Lung (tissue), 12 donors: ENCODE results near the gene FRYL. TPM values are rescaled to one million over a fixed set of nuclear protein-coding genes. Genes with fewer than 3 reads are reported as not detected.
"Not testable (repeated sequence)": the region's sequence is repeated elsewhere in the genome, so short reads cannot be mapped to it uniquely, and the experiment has no call there.

Experiments used
- ATAC-seq: fragments of 200-7000 bp; cut with Tn5 transposase; one replicate; pipeline ENCODE4 v1.9.1; 2020; ENCODE audit warnings: moderate number of reproducible peaks; ENCODE audit not compliant: insufficient read depth, low FRiP score
- DNase-seq, 3 donors: peaks; one replicate each; pipeline ENCODE4 v3.0.0-alpha.2; 2013 to 2017
- H3K27ac ChIP-seq, 2 donors: one replicate each; pipeline ENCODE4 v1.5.1; 2013; ENCODE audit warnings: mild to moderate bottlenecking in 2 of 2, moderate library complexity in 2 of 2, control low read depth in 1 of 2, inconsistent platforms in 1 of 2, low read depth in 1 of 2, low read length in 1 of 2
- H3K27me3 ChIP-seq, 3 donors: one replicate each; pipeline ENCODE4 v1.5.1; 2013; ENCODE audit warnings: low read length in 2 of 3; ENCODE audit not compliant: control insufficient read depth in 3 of 3, insufficient read depth in 3 of 3
- H3K36me3 ChIP-seq, 4 donors: one replicate each; pipeline ENCODE4 v1.5.1; 2013; ENCODE audit warnings: low read length in 4 of 4, mild to moderate bottlenecking in 1 of 4, moderate library complexity in 1 of 4; ENCODE audit not compliant: control insufficient read depth in 4 of 4, insufficient read depth in 4 of 4
- H3K4me1 ChIP-seq, 5 donors: one replicate each; pipeline ENCODE4 v1.5.1; 2013; ENCODE audit warnings: low read length in 5 of 5, mild to moderate bottlenecking in 2 of 5, moderate library complexity in 1 of 5; ENCODE audit not compliant: control insufficient read depth in 5 of 5, insufficient read depth in 5 of 5
- H3K4me3 ChIP-seq: one replicate; pipeline ENCODE4 v1.5.1; 2013; ENCODE audit warnings: mild to moderate bottlenecking, control low read depth, moderate library complexity
- H3K9ac ChIP-seq, 2 donors: one replicate each; pipeline ENCODE4 v1.5.1; 2013; ENCODE audit warnings: low read length in 2 of 2, control low read depth in 1 of 2; ENCODE audit not compliant: insufficient read depth in 1 of 2
- H3K9me3 ChIP-seq, 4 donors: one replicate each; pipeline ENCODE4 v1.5.1; 2013; ENCODE audit warnings: low read length in 3 of 4, mild to moderate bottlenecking in 1 of 4, moderate library complexity in 1 of 4; ENCODE audit not compliant: control insufficient read depth in 4 of 4, insufficient read depth in 3 of 4
- CTCF ChIP-seq: IDR thresholded peaks from 2 replicates; pipeline ENCODE4 v1.5.1; 2012; ENCODE audit warnings: mild to moderate bottlenecking; ENCODE audit errors: control extremely low read depth, extremely low read depth
- WGBS, 2 donors: extraction: QIAGEN DNeasy Blood & Tissue Kit; methylation state at CpG; one replicate each; pipeline ENCODE4 v1.1.7; 2013; 5-methylcytosine and 5-hydroxymethylcytosine counted together
- polyA plus RNA-seq, 2 donors: library from polyadenylated mRNA; stranded (reverse); fragments of 200-250 nt; gene quantifications; one replicate each; pipeline ENCODE4 v1.2.1, GENCODE V29; 2013
- total RNA-seq, 2 donors: library from RNA; depleted of rRNA in 1 of 2; stranded (reverse); fragments of >200 nt in 1 of 2; gene quantifications; one replicate each; pipeline ENCODE4 v1.2.1, GENCODE V29; 2014 to 2021
- donor health status: control.
- donor health status: control.
- donor health status: Bipolar disorder and iron deficiency.
- donor health status: healthy.
- donor health status: DM: yes; HTN: yes; CAD: no.

FRYL gene
- total and polyA plus RNA-seq, 4 donors = 12.6 to 188 (median 31.7) TPM

- H3K4me1 ChIP-seq = peaks cover 0 to 5% (median under 1%) of the 10 kb centered on the region in 5 donors
- H3K9ac ChIP-seq = no peak overlapping the region
- H3K27ac ChIP-seq = no peak overlapping the region
- 96 to 97% methylated on average over 2 of the region's 2 CpGs for WGBS, 2 donors
- DNase-seq (no peak), ATAC-seq (no peak)
- H3K9me3 ChIP-seq = no peaks in the 10 kb centered on the region
- no peak overlapping the region for H3K4me3 ChIP-seq
- no peaks in the 10 kb centered on the region for H3K27me3 ChIP-seq
- no peak for TF ChIP-seq CTCF
- H3K36me3 ChIP-seq = no peaks in the 10 kb centered on the region
Measured at GRCh38 chr4:48720459-48720858, 59.6 kb downstream of the FRYL start.

GRCh38 chr4:48718818-48719465 is 61.1 kb downstream of the FRYL start:
- Histone ChIP-seq H3K27ac (no peak overlapping the region), H3K9me3 (no peaks in the 10 kb centered on the region), H3K27me3 (no peaks in the 10 kb centered on the region), H3K9ac (no peak overlapping the region), H3K4me3 (no peak overlapping the region), H3K4me1 (peaks cover 0 to 5% (median 0%) of the 10 kb centered on the region in 5 donors), H3K36me3 (no peaks in the 10 kb centered on the region)
- TF ChIP-seq CTCF = no peak
- DNase-seq (no peak), ATAC-seq (no peak)
- WGBS, 2 donors = 90 to 94% methylated on average over 5 of the region's 5 CpGs

- H3K4me3 ChIP-seq, H3K9me3 ChIP-seq, H3K27me3 ChIP-seq, H3K36me3 ChIP-seq, H3K4me1 ChIP-seq, ATAC-seq, DNase-seq, H3K9ac ChIP-seq, H3K27ac ChIP-seq: not testable (repeated sequence)
- 94 to 97% methylated on average over 4 of the region's 5 CpGs for WGBS, 2 donors
Measured at GRCh38 chr4:48716285-48716684, 63.8 kb downstream of the FRYL start.

- ATAC-seq = no peak
Measured at GRCh38 chr4:48710446-48711209, 69.5 kb downstream of the FRYL start.

More at GRCh38 chr4:48710446-48711209, 69.5 kb downstream of the FRYL start:
- Histone ChIP-seq H3K9me3 (no peaks in the 10 kb centered on the region), H3K4me1 (peaks cover 0 to 2% (median 0%) of the 10 kb centered on the region in 5 donors), H3K4me3 (no peak overlapping the region), H3K9ac (no peak overlapping the region), H3K27ac (no peak overlapping the region), H3K36me3 (peaks cover 3 to 9% (median 5%) of the 10 kb centered on the region in 4 donors), H3K27me3 (no peaks in the 10 kb centered on the region)
- TF ChIP-seq CTCF = no peak
- DNase-seq = no peak
- 88 to 90% methylated on average over 8 of the region's 8 CpGs for WGBS, 2 donors
